Spleen (tissue), 11 donors: Measurements from ENCODE around the gene PNPLA3. TPM values are rescaled to one million over a fixed set of nuclear protein-coding genes. Genes with fewer than 3 reads are reported as not detected.
A peak's percentile ranks its signal among the peaks of the same experiment; 100 is the strongest.

Source experiments
- DNase-seq: peaks from one replicate; pipeline ENCODE4 v3.0.0-alpha.2; 2020
- H3K27ac ChIP-seq, 8 donors: fragments of 200-600 bp; sonication (generic) in 7 of 8; 1 replicate in 4 of 8; 2 replicates in 4 of 8; pipeline versions ENCODE4 v1.5.0 to v1.8.0; 2016 to 2021; ENCODE audit warnings: inconsistent platforms in 4 of 8, mild to moderate bottlenecking in 4 of 8, moderate library complexity in 1 of 8
- H3K27me3 ChIP-seq, 7 donors: fragments of 200-600 bp; sonication (generic) in 6 of 7; replicated peaks in 1 of 7; 1 replicate in 4 of 7; 2 replicates in 3 of 7; pipeline versions ENCODE4 v1.5.0 to v1.8.0; 2016 to 2021; ENCODE audit warnings: inconsistent platforms in 3 of 7, mild to moderate bottlenecking in 1 of 7
- H3K36me3 ChIP-seq, 6 donors: fragments of 200-600 bp; sonication (generic) in 5 of 6; 1 replicate in 4 of 6; 2 replicates in 2 of 6; pipeline versions ENCODE4 v1.5.0 to v1.8.0; 2016 to 2021; ENCODE audit warnings: inconsistent platforms in 2 of 6
- H3K4me1 ChIP-seq, 6 donors: fragments of 200-600 bp; sonication (generic) in 5 of 6; 1 replicate in 3 of 6; 2 replicates in 3 of 6; pipeline versions ENCODE4 v1.5.0 to v1.8.0; 2016 to 2021; ENCODE audit warnings: inconsistent platforms in 3 of 6
- H3K4me3 ChIP-seq, 8 donors: fragments of 200-600 bp; sonication (generic) in 7 of 8; 1 replicate in 4 of 8; 2 replicates in 4 of 8; pipeline versions ENCODE4 v1.5.0 to v1.8.0; 2016 to 2021; ENCODE audit warnings: inconsistent platforms in 4 of 8, mild to moderate bottlenecking in 4 of 8, moderate library complexity in 2 of 8
- H3K9me3 ChIP-seq, 8 donors: fragments of 200-600 bp; sonication (generic) in 7 of 8; 1 replicate in 4 of 8; 2 replicates in 4 of 8; pipeline versions ENCODE4 v1.5.0 to v1.8.0; 2016 to 2021; ENCODE audit warnings: inconsistent platforms in 4 of 8
- POLR2A ChIP-seq, 3 donors: fragments of 450-650 bp; IDR thresholded peaks; one replicate each; pipeline ENCODE4 v1.5.1; 2017; ENCODE audit warnings: antibody characterized with exemption in 3 of 3, mild to moderate bottlenecking in 1 of 3
- POLR2AphosphoS5 ChIP-seq, 3 donors: sonication (generic); formaldehyde crosslinking; IDR thresholded peaks; one replicate each; pipeline ENCODE4 v1.5.1; 2017; ENCODE audit warnings: antibody characterized with exemption in 3 of 3
- WGBS, 5 donors: extraction: QIAGEN DNeasy Blood & Tissue Kit in 3 of 5; methylation state at CpG; one replicate each; pipeline versions ENCODE4 v1.1.5 to v1.1.7; 2013 to 2018; 5-methylcytosine and 5-hydroxymethylcytosine counted together
- intact Hi-C: fragments of 100-400 bp; cut with DNase I; formaldehyde crosslinking; loops from one replicate; pipeline ENCODE4 v1.15.0; 2023; ENCODE audit warnings: low total_unique reads
- polyA plus RNA-seq, 3 donors: library from polyadenylated mRNA; stranded (reverse); fragments of 200-250 nt; gene quantifications; one replicate each; pipeline ENCODE4 v1.2.1, GENCODE V29; 2013
- total RNA-seq, 7 donors: library from RNA; depleted of rRNA in 3 of 7; stranded (reverse); fragments of >200 nt in 3 of 7; fragmentation: NEBNext Ultra II Directional in 4 of 7; extraction: Animal tissue kit (Norgen Biotek cat#: 25700) in 4 of 7; gene quantifications; one replicate each; pipeline versions ENCODE4 v1.1.0 to v1.2.1, GENCODE V29; 2016 to 2021
- TF ChIP-seq, protein P1 (sequence below), 11 experiments: fragments of 200-600 bp in 7 of 11; fragments of 450-650 bp in 4 of 11; sonication (generic) in 4 of 11; IDR thresholded peaks in 8 of 11; conservative IDR thresholded peaks in 3 of 11; 1 replicate in 7 of 11; 2 replicates in 4 of 11; pipeline versions ENCODE4 v1.4.0 to v1.8.0; 2016 to 2021; ENCODE audit warnings: antibody characterized with exemption in 11 of 11, inconsistent platforms in 4 of 11, mild to moderate bottlenecking in 1 of 11
- donor health status: healthy with polysubstance abuse.
- donor health status: DM: no; HTN: no; CAD: no; lungs with moderate emphysema.
- donor health status: DM: no; HTN: no; CAD: no.
- donor health status: Bipolar disorder and iron deficiency.
- donor health status: healthy.
- donor health status: DM: no; HTN: no; CAD: no.
- donor health status: DM: yes; HTN: yes; CAD: no.

Gene PNPLA3
- total and polyA plus RNA-seq, 10 donors, result 0.21 to 2.7 (median 1.2) TPM; not detected in 2

GRCh38 chr22:43892183-43892894 is 31.3 kb upstream of the PNPLA3 start:
- 52 to 57% (median 54%) methylated on average over 13 to 15 of the region's 15 CpGs for WGBS, 5 donors
- no peaks in the 10 kb centered on the region for H3K36me3 ChIP-seq
- peak; percentile 27 for DNase-seq

GRCh38 chr22:43893266-43893665 is 30.3 kb upstream of the PNPLA3 start:
- 44 to 83% (median 68%) methylated on average over 1 to 5 of the region's 5 CpGs for WGBS, 5 donors
- Histone ChIP-seq H3K4me1 (peaks cover 0 to 14% (median 11%) of the 10 kb centered on the region in 6 donors), H3K27ac (no peak overlapping the region), H3K4me3 (no peak overlapping the region), H3K9me3 (no peaks in the 10 kb centered on the region), H3K27me3 (peaks cover 0 to 74% (median 38%) of the 10 kb centered on the region in 7 donors), H3K36me3 (no peaks in the 10 kb centered on the region)
- DNase-seq, result peak; percentile 56
- intact Hi-C loops, result no loop called here
- TF ChIP-seq POLR2AphosphoS5 (IDR thresholded peaks at IDR 0.05), result no peak
- TF ChIP-seq, protein P1, sequence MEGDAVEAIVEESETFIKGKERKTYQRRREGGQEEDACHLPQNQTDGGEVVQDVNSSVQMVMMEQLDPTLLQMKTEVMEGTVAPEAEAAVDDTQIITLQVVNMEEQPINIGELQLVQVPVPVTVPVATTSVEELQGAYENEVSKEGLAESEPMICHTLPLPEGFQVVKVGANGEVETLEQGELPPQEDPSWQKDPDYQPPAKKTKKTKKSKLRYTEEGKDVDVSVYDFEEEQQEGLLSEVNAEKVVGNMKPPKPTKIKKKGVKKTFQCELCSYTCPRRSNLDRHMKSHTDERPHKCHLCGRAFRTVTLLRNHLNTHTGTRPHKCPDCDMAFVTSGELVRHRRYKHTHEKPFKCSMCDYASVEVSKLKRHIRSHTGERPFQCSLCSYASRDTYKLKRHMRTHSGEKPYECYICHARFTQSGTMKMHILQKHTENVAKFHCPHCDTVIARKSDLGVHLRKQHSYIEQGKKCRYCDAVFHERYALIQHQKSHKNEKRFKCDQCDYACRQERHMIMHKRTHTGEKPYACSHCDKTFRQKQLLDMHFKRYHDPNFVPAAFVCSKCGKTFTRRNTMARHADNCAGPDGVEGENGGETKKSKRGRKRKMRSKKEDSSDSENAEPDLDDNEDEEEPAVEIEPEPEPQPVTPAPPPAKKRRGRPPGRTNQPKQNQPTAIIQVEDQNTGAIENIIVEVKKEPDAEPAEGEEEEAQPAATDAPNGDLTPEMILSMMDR (IDR thresholded peaks at IDR 0.05 in 8 of 11, conservative IDR thresholded peaks at IDR 0.05 in 3 of 11), result no peak
- no peak for TF ChIP-seq POLR2A (IDR thresholded peaks at IDR 0.05)

More at GRCh38 chr22:43892183-43892894, 31.3 kb upstream of the PNPLA3 start:
- TF ChIP-seq POLR2A (IDR thresholded peaks at IDR 0.05), result no peak
- TF ChIP-seq, protein P1 (IDR thresholded peaks at IDR 0.05 in 8 of 11, conservative IDR thresholded peaks at IDR 0.05 in 3 of 11), result no peak
- TF ChIP-seq POLR2AphosphoS5 (IDR thresholded peaks at IDR 0.05), result no peak
- Histone ChIP-seq H3K27ac (no peak overlapping the region), H3K4me3 (no peak overlapping the region), H3K27me3 (peaks cover 0 to 80% (median 38%) of the 10 kb centered on the region in 7 donors), H3K4me1 (peaks cover 0 to 14% (median 11%) of the 10 kb centered on the region in 6 donors), H3K9me3 (no peaks in the 10 kb centered on the region)
- intact Hi-C loops, result no loop called here

GRCh38 chr22:43894122-43894521 is 29.5 kb upstream of the PNPLA3 start:
- Histone ChIP-seq H3K36me3 (no peaks in the 10 kb centered on the region), H3K9me3 (no peaks in the 10 kb centered on the region), H3K4me1 (peaks cover 0 to 14% (median 11%) of the 10 kb centered on the region in 6 donors), H3K27me3 (peaks cover 0 to 66% (median 31%) of the 10 kb centered on the region in 7 donors), H3K4me3 (no peak overlapping the region), H3K27ac (no peak overlapping the region)
- intact Hi-C loops, result no loop called here
- peak; percentile 28 for DNase-seq
- TF ChIP-seq, protein P1 (IDR thresholded peaks at IDR 0.05 in 8 of 11, conservative IDR thresholded peaks at IDR 0.05 in 3 of 11), result no peak
- TF ChIP-seq POLR2A (IDR thresholded peaks at IDR 0.05), result no peak
- TF ChIP-seq POLR2AphosphoS5 (IDR thresholded peaks at IDR 0.05), result no peak
- 76 to 93% (median 86%) methylated on average over 4 to 5 of the region's 5 CpGs for WGBS, 5 donors

DNA sequence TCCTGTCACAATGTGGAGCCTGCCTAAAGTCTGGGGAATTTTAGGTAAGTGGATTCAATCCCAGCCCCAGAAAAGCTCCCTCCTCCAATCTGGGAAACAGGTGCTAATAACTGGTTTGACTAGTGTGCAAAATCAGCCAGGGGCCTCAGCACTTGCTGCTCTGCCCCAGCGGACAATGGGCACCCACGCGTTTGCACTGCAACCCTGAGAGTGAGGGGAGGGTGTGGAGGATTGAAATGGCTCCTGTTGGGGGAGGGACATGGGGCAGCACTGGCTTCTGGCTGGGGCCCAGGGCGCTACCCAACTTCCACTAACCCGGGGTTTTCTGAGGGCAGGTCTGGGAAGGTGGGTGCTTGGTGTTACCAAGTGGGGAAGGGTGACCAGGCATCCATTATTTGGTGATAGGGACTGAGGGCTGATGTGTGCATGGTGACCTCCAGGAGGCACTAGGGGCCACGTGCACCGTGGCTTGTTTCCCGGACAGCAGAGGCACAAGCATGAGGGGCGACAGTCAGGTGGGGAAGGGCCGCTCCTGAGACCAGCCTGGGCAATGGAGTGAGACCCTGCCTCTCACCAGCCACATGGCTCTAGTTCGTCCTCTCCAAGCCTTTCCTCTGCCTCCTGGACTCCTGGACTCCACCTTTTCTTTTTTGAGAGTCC is 27.5 kb upstream of the PNPLA3 start:
- no peak overlapping the region for H3K27ac ChIP-seq
- no peaks in the 10 kb centered on the region for H3K9me3 ChIP-seq
- WGBS, 5 donors, result 40 to 54% (median 45%) methylated on average over 11 of the region's 11 CpGs
- H3K27me3 ChIP-seq, result peaks cover 0 to 55% (median 12%) of the 10 kb centered on the region in 7 donors
- DNase-seq, result no peak
- peaks cover 0 to 10% (median 8%) of the 10 kb centered on the region in 6 donors for H3K4me1 ChIP-seq
- no peak overlapping the region for H3K4me3 ChIP-seq
- intact Hi-C loops, result no loop called here
- no peaks in the 10 kb centered on the region for H3K36me3 ChIP-seq
- TF ChIP-seq POLR2A (IDR thresholded peaks at IDR 0.05) (no peak), POLR2AphosphoS5 (IDR thresholded peaks at IDR 0.05) (no peak)
- TF ChIP-seq, protein P1 (IDR thresholded peaks at IDR 0.05 in 8 of 11, conservative IDR thresholded peaks at IDR 0.05 in 3 of 11), result no peak
